K562 (cell line): ENCODE results near the gene TIGD1. TPM values are rescaled to one million over a fixed set of nuclear protein-coding genes. Genes with fewer than 3 reads are reported as not detected.

Experiments used
- ATAC-seq: fragments of 200-7000 bp; cut with Tn5 transposase; 3 replicates; pipeline ENCODE4 v1.9.1; 2020; ENCODE audit warnings: moderate library complexity
- BruUV-seq: library from RNA; stranded (reverse); fragments of 400-500 nt; replicated peaks from 2 replicates; lab custom pipeline; 2021; lab: Mats Ljungman, UMichigan
- CTCF ChIA-PET: fragments of 300-600 bp; formaldehyde crosslinking; extraction: SDS; loops from one replicate; lab custom pipeline; 2021; ENCODE audit warnings: low intra/inter-chr PET ratio; lab: Yijun Ruan, JAX
- POLR2A ChIA-PET: fragments of 300-600, 350-650 bp; sonication (Branson Sonifier 250); formaldehyde crosslinking; extraction: SDS; loops from one replicate; lab custom pipeline; 2021; ENCODE audit warnings: antibody characterized with exemption, inconsistent platforms; lab: Yijun Ruan, JAX
- DNase-seq, 4 experiments: peaks; one replicate each; pipeline versions ENCODE4 v3.0.0 to v3.0.0-alpha.2; 2011 to 2018; ENCODE audit warnings: low spot score in 3 of 4, mixed read lengths in 3 of 4; ENCODE audit errors: extremely low read depth in 1 of 4
- FAIRE-seq: peaks from 2 replicates; lab custom pipeline; 2011; peaks lifted over from hg19 to GRCh38; lab: Jason Lieb, UNC
- H2AFZ ChIP-seq: 2 replicates; pipeline ENCODE4 v1.6.0; 2011; ENCODE audit warnings: low read depth, low read length, control low read depth, inconsistent platforms
- H3K27ac ChIP-seq: fragments of 200-600 bp; 3 replicates; pipeline ENCODE4 v1.8.0; 2011; ENCODE audit warnings: low read depth, mild to moderate bottlenecking, control low read depth, inconsistent platforms, low read length, moderate library complexity, mixed read lengths; ENCODE audit errors: extremely low read depth
- H3K27me3 ChIP-seq, 2 experiments: fragments of 300-600 bp in 1 of 2; 2 replicates in 1 of 2; 3 replicates in 1 of 2; pipeline versions ENCODE4 v1.6.0 to v1.8.0; 2011; ENCODE audit warnings: inconsistent platforms in 2 of 2, low read length in 2 of 2, mild to moderate bottlenecking in 1 of 2, mixed read lengths in 1 of 2, moderate library complexity in 1 of 2; ENCODE audit not compliant: control insufficient read depth in 2 of 2, insufficient read depth in 2 of 2
- H3K36me3 ChIP-seq: fragments of 300-600 bp; 3 replicates; pipeline ENCODE4 v1.8.0; 2011; ENCODE audit warnings: mild to moderate bottlenecking, low read length, inconsistent platforms; ENCODE audit not compliant: control insufficient read depth, insufficient read depth
- H3K4me1 ChIP-seq, 2 experiments: fragments of 200-600 bp in 1 of 2; replicated peaks in 1 of 2; 2 replicates in 1 of 2; 3 replicates in 1 of 2; pipeline versions ENCODE4 v1.5.1 to v1.8.0; 2011; ENCODE audit warnings: inconsistent platforms in 2 of 2, low read length in 2 of 2, mild to moderate bottlenecking in 1 of 2, mixed read lengths in 1 of 2, moderate library complexity in 1 of 2; ENCODE audit not compliant: control insufficient read depth in 2 of 2, insufficient read depth in 2 of 2
- H3K4me2 ChIP-seq: 2 replicates; pipeline ENCODE4 v1.6.1; 2011; ENCODE audit warnings: low read length, control low read depth, inconsistent platforms, mixed read lengths; ENCODE audit not compliant: insufficient read depth
- H3K4me3 ChIP-seq: fragments of 200-600 bp; sonication (generic), shearing (Covaris generic); 2 replicates; pipeline ENCODE4 v1.5.1; 2016; ENCODE audit warnings: control low read depth, inconsistent platforms
- H3K79me2 ChIP-seq: fragments of 200-600 bp; 3 replicates; pipeline ENCODE4 v1.8.0; 2011; ENCODE audit warnings: low read length, inconsistent platforms; ENCODE audit not compliant: control insufficient read depth, insufficient read depth
- H3K9ac ChIP-seq, 2 experiments: 2 replicates each; pipeline versions ENCODE4 v1.6.0 to v1.6.1; 2011; ENCODE audit warnings: low read depth in 2 of 2, low read length in 2 of 2, control low read depth in 1 of 2, inconsistent platforms in 1 of 2, mild to moderate bottlenecking in 1 of 2, mixed read lengths in 1 of 2; ENCODE audit not compliant: insufficient read depth in 1 of 2
- H3K9me1 ChIP-seq: one replicate; pipeline ENCODE4 v1.6.0; 2011; ENCODE audit warnings: inconsistent platforms, mild to moderate bottlenecking, low read length, moderate library complexity; ENCODE audit not compliant: control insufficient read depth, insufficient read depth
- H3K9me3 ChIP-seq: replicated peaks from 2 replicates; pipeline ENCODE4 v1.5.1; 2011; ENCODE audit warnings: low read depth, low read length, inconsistent platforms; ENCODE audit not compliant: control insufficient read depth, insufficient read depth
- H4K20me1 ChIP-seq: replicated peaks from 2 replicates; pipeline ENCODE4 v1.6.1; 2011; ENCODE audit warnings: low read length, inconsistent platforms, mixed read lengths; ENCODE audit not compliant: control insufficient read depth, insufficient read depth
- ARID2 ChIP-seq: fragments of 450-650 bp; IDR thresholded peaks from 2 replicates; pipeline ENCODE4 v1.6.1; 2017; ENCODE audit warnings: antibody characterized with exemption, mild to moderate bottlenecking
- ILK ChIP-seq: fragments of 450-650 bp; IDR thresholded peaks from 2 replicates; pipeline ENCODE4 v1.6.1; 2016; ENCODE audit warnings: missing genetic modification characterization, low read depth, mild to moderate bottlenecking, missing compliant biosample characterization, moderate library complexity, borderline replicate concordance
- MTA3 ChIP-seq: fragments of 450-650 bp; formaldehyde crosslinking; IDR thresholded peaks from 2 replicates; pipeline ENCODE4 v1.6.1; 2017; ENCODE audit warnings: mild to moderate bottlenecking, borderline replicate concordance
- WGBS: fragments of 100-300 bp; shearing (Covaris generic); methylation state at CpG from one replicate; pipeline ENCODE4 v1.1.6; 2016; ENCODE audit warnings: low coverage, mixed read lengths; ENCODE audit not compliant: insufficient coverage; ENCODE audit errors: missing lambda C conversion rate; 5-methylcytosine and 5-hydroxymethylcytosine counted together
- in situ Hi-C: fragments of 300-500 bp; cut with MboI; formaldehyde crosslinking; loops from 4 replicates; pipeline ENCODE4 v1.15.0; 2018; ENCODE audit warnings: inconsistent platforms, mixed read lengths
- intact Hi-C: fragments of 100-400 bp; cut with micrococcal nuclease; formaldehyde crosslinking; loops from 2 replicates; pipeline ENCODE4 v1.14.2; 2022
- polyA plus RNA-seq, 8 experiments: library from polyadenylated mRNA; depleted of rRNA in 4 of 8; stranded (reverse) in 5 of 8; unstranded in 3 of 8; fragments of >200 nt; fragmentation: Nextera tagmentation in 2 of 8; fragmentation: Illumina TruSeq in 1 of 8; extraction: Ambion mirVana in 2 of 8; extraction: Trizol in 1 of 8; gene quantifications; 2 replicates each; pipeline versions ENCODE4 v1.2.1 to v1.2.3, GENCODE V29; 2011 to 2014; ENCODE audit warnings: inconsistent platforms in 1 of 8, missing spikeins in 1 of 8
- total RNA-seq, 7 experiments: library from RNA; depleted of rRNA in 6 of 7; stranded (reverse); fragments of >200 nt in 6 of 7; fragmentation: Illumina TruSeq in 2 of 7; extraction: Trizol in 2 of 7; gene quantifications; 2 replicates each; pipeline versions ENCODE4 v1.2.1 to v1.2.3, GENCODE V29; 2011 to 2021; ENCODE audit warnings: low replicate concordance in 1 of 7

TIGD1 gene
- total and polyA plus RNA-seq, 9 of the 15 experiments (the other 6 are each of a cell fraction or from before 2014, with no cell fraction given): 2.0 to 10.1 (median 6.6) TPM

DNA sequence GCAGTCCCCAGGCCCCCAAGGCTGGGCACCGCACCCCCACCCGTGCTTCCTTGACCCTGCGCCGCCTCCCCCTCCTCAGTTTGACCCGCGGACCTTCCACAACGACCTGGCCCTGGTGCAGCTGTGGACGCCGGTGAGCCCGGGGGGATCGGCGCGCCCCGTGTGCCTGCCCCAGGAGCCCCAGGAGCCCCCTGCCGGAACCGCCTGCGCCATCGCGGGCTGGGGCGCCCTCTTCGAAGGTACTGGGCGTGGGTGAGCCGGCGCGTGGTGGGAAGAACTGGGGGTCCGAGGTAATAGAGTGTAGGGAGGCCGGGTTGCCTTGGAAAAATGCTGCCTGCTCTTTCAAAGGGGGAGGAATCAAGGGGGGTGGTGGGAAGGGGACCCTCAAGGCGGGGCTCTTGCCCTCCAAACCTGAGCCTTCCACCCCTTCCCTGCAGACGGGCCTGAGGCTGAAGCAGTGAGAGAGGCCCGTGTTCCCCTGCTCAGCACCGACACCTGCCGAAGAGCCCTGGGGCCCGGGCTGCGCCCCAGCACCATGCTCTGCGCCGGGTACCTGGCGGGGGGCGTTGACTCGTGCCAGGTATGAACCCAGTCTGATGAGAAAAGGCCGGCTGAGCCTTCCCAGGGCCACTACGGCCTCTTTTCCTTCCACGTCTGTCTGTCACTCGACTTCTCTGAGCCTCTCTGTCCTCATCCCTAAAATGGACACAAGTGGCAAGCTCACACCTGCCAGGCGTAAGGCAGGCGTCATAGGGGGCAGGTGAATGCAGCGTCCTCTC is 27.5 kb downstream of the TIGD1 start:
- no peak overlapping the region for H3K9ac ChIP-seq
- FAIRE-seq (no peak), ATAC-seq (no peak), DNase-seq (no peak)
- H3K9me3 ChIP-seq: no peaks in the 10 kb centered on the region
- H3K36me3 ChIP-seq: no peaks in the 10 kb centered on the region
- no peak overlapping the region for H2AFZ ChIP-seq
- intact Hi-C loops: loop anchor here (5.0 kb wide), 3 partner anchors 76 to 286 kb away; no protein-coding TSS in a partner anchor
- 22% methylated on average over 28 of the region's 46 CpGs for WGBS
- BruUV-seq: no TSS peak
- no peak overlapping the region for H3K4me2 ChIP-seq
- ChIA-PET CTCF (interaction anchor here (1.0 kb wide), 1 partner anchor 76 kb away, joined by 4 read pairs; no protein-coding TSS in a partner anchor), POLR2A (no interaction called here)
- no peak for TF ChIP-seq ARID2
- TF ChIP-seq ILK (tag): no peak
- no peak for TF ChIP-seq MTA3
- H3K4me3 ChIP-seq: no peak overlapping the region
- H3K27me3 ChIP-seq: peaks cover 0 to 49% of the 10 kb centered on the region in 2 experiments; a peak in 3 of 5 replicates
- H3K27ac ChIP-seq: no peak overlapping the region
- H4K20me1 ChIP-seq: no peaks in the 10 kb centered on the region
- in situ Hi-C loops: no loop called here
- no peaks in the 10 kb centered on the region for H3K9me1 ChIP-seq
- H3K79me2 ChIP-seq: no peaks in the 10 kb centered on the region
- H3K4me1 ChIP-seq: peaks cover 0 to 27% of the 10 kb centered on the region in 2 experiments; a peak in 2 of 5 replicates
